Measurements from ENCODE around the gene LIX1L. TPM values are rescaled to one million over a fixed set of nuclear protein-coding genes. Genes with fewer than 3 reads are reported as not detected.

Gene LIX1L
- total RNA-seq, 1 donor = 50.8 TPM

DNA sequence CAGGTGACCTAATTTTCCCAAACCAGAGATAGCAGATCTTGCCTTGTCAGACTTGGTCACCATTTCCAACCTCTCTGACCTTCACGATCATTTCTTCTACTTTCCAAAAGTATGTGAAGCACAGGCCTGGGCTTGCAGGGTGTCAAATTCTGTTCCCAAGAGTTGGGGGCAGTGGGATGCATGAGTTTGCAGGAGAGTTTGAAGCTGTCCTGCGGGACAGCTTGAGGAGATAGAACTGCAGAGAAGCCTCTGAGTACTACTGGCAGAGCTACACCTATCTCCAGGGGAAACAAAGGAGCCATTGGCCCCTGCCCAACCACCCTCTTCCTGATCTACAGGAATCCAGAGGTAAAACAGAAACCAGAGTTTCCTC is 27.3 kb upstream of the LIX1L start:
- H3K4me3 ChIP-seq (ENCODE audit: low read depth, low read length) = no peak overlapping the region
- TF ChIP-seq, protein P1, sequence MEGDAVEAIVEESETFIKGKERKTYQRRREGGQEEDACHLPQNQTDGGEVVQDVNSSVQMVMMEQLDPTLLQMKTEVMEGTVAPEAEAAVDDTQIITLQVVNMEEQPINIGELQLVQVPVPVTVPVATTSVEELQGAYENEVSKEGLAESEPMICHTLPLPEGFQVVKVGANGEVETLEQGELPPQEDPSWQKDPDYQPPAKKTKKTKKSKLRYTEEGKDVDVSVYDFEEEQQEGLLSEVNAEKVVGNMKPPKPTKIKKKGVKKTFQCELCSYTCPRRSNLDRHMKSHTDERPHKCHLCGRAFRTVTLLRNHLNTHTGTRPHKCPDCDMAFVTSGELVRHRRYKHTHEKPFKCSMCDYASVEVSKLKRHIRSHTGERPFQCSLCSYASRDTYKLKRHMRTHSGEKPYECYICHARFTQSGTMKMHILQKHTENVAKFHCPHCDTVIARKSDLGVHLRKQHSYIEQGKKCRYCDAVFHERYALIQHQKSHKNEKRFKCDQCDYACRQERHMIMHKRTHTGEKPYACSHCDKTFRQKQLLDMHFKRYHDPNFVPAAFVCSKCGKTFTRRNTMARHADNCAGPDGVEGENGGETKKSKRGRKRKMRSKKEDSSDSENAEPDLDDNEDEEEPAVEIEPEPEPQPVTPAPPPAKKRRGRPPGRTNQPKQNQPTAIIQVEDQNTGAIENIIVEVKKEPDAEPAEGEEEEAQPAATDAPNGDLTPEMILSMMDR (IDR thresholded peaks at IDR 0.05; ENCODE audit: insufficient read depth, low read length) = no peak
- no peak for DNase-seq (ENCODE audit: low read depth)

GRCh38 chr1:145983960-145984830 is 26.4 kb upstream of the LIX1L start:
- DNase-seq (ENCODE audit: low read depth) = peak; percentile 41
- no peak overlapping the region for H3K4me3 ChIP-seq (ENCODE audit: low read depth, low read length)
- TF ChIP-seq, protein P1 (IDR thresholded peaks at IDR 0.05; ENCODE audit: insufficient read depth, low read length) = no peak

- no peak for DNase-seq (ENCODE audit: low read depth)
- TF ChIP-seq, protein P1 (IDR thresholded peaks at IDR 0.05; ENCODE audit: insufficient read depth, low read length) = no peak
- no peak overlapping the region for H3K4me3 ChIP-seq (ENCODE audit: low read depth, low read length)
These were observed 25.4 kb upstream of the LIX1L start for GRCh38 chr1:145983206-145983675.

DNA sequence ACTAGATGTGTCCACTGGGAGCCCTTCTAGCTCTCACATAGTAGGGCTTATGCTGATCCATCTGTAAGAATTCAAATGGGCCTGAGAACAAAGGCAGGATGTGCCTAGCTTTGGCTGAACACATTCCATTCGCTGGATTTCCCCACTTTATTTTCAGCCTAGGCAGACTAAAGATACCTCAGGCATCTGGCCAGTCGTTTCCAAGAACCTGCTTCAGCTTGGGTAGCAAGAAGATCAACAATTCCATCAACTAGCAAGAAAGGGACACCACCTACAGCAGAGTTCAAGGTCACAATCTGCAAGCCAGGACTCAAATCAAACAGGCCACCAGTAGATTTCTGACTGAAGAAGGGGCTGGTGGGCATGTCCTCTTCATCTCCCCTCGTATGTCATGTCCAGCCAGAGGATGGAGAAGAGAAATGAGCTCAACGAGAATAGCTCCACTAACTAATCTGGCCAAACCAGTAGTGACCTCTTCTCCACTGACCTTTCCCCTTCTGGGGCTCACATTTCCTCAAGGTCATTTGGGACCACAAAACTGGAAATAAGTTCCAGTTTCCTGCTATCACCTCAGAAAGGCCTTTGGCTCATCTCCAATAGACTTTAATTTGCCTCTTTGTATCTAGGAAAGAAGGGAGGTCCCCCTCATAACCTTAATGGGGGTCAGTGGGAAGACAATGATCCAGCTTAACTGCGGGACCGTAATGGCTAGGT is 24.4 kb upstream of the LIX1L start:
- TF ChIP-seq, protein P1 (IDR thresholded peaks at IDR 0.05; ENCODE audit: insufficient read depth, low read length) = no peak
- no peak overlapping the region for H3K4me3 ChIP-seq (ENCODE audit: low read depth, low read length)
- peak; percentile 56 for DNase-seq (ENCODE audit: low read depth)

DNA sequence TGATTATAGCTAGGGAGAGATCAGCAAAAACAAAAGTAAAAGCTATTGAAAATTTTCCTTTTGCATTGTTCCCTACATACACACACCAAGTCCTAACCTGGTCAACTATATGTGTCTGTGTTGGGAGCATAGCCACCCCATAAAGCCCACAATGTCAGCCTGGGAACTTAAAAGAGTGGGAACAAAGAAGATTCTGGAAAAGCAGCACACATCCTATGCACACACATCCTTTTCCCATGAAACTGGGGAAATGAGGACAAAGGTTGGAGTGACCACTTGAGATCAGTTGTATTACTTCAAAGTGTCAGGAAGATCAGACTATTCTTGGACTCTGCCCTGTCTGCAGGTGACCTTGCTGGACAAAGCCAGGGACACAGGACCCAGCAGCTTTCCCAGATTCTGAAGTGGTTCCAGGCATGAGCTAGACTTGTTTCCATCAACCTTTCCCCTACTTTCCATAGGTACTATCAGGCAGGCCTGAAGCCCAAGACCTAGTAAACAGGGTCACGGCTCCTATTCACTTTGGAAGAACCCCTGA is 22.7 kb upstream of the LIX1L start:
- TF ChIP-seq, protein P1 (IDR thresholded peaks at IDR 0.05; ENCODE audit: insufficient read depth, low read length) = no peak
- no peak for DNase-seq (ENCODE audit: low read depth)
- no peak overlapping the region for H3K4me3 ChIP-seq (ENCODE audit: low read depth, low read length)

- TF ChIP-seq, protein P1 (IDR thresholded peaks at IDR 0.05; ENCODE audit: insufficient read depth, low read length) = no peak
These were observed 22.1 kb upstream of the LIX1L start for GRCh38 chr1:145979746-145980456.

More at GRCh38 chr1:145979746-145980456, 22.1 kb upstream of the LIX1L start:
- peak; percentile 55 for DNase-seq (ENCODE audit: low read depth)
- H3K4me3 ChIP-seq (ENCODE audit: low read depth, low read length) = no peak overlapping the region
